Measurements from ENCODE around the gene NAP1L1.
"Not testable (repeated sequence)": the region's sequence is repeated elsewhere in the genome, so short reads cannot be mapped to it uniquely, and the experiment has no call there.

DNA sequence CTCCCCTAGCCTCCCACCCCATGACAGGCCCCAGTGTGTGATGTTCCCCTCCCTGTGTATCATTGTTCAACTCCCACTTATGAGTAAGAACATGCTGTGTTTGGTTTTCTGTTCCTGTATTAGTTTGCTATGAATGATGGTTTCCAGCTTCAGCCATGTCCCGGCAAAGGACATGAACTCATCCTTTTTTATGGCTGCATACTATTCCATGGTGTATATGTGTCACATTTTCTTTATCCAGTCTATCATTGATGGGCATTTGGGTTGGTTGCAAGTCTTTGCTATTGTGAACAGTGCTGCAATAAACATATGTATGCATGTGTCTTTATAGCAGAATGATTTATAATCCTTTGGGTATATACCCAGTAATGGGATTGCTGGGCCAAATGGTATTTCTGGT is 96.8 kb downstream of the NAP1L1 start:
- TF ChIP-seq, protein P1, sequence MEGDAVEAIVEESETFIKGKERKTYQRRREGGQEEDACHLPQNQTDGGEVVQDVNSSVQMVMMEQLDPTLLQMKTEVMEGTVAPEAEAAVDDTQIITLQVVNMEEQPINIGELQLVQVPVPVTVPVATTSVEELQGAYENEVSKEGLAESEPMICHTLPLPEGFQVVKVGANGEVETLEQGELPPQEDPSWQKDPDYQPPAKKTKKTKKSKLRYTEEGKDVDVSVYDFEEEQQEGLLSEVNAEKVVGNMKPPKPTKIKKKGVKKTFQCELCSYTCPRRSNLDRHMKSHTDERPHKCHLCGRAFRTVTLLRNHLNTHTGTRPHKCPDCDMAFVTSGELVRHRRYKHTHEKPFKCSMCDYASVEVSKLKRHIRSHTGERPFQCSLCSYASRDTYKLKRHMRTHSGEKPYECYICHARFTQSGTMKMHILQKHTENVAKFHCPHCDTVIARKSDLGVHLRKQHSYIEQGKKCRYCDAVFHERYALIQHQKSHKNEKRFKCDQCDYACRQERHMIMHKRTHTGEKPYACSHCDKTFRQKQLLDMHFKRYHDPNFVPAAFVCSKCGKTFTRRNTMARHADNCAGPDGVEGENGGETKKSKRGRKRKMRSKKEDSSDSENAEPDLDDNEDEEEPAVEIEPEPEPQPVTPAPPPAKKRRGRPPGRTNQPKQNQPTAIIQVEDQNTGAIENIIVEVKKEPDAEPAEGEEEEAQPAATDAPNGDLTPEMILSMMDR (conservative IDR thresholded peaks at IDR 0.05): not testable (repeated sequence)
- not testable (repeated sequence) for TF ChIP-seq EZH2 (IDR thresholded peaks at IDR 0.05; ENCODE audit: low read depth)

All from PC-9 (cell line).